Keratinocyte (primary cell): ENCODE results near the gene ADGRD1. TPM values are rescaled to one million over a fixed set of nuclear protein-coding genes. Genes with fewer than 3 reads are reported as not detected.

ENCODE experiments used
- DNase-seq: peaks from one replicate; pipeline ENCODE4 v3.0.0-alpha.2; 2011; ENCODE audit warnings: low read depth, missing footprints, low spot score
- FAIRE-seq: peaks from 2 replicates; lab custom pipeline; 2011; peaks lifted over from hg19 to GRCh38; lab: Jason Lieb, UNC
- H2AFZ ChIP-seq: 2 replicates; pipeline ENCODE4 v1.6.0; 2012; ENCODE audit warnings: low read length, control low read depth, inconsistent platforms; ENCODE audit not compliant: control insufficient read depth
- H3K27ac ChIP-seq: 2 replicates; pipeline ENCODE4 v1.5.1; 2011; ENCODE audit warnings: low read length; ENCODE audit not compliant: control insufficient read depth, insufficient read depth
- H3K27me3 ChIP-seq: 3 replicates; pipeline ENCODE4 v1.6.0; 2011; ENCODE audit warnings: low read length; ENCODE audit not compliant: control insufficient read depth, insufficient read depth; ENCODE audit errors: extremely low read depth
- H3K36me3 ChIP-seq, 2 experiments: 2 replicates in 1 of 2; 3 replicates in 1 of 2; pipeline ENCODE4 v1.5.1; 2011; ENCODE audit warnings: low read length in 2 of 2, mild to moderate bottlenecking in 1 of 2; ENCODE audit not compliant: control insufficient read depth in 2 of 2, insufficient read depth in 2 of 2; ENCODE audit errors: extremely low read depth in 1 of 2
- H3K4me1 ChIP-seq: 3 replicates; pipeline ENCODE4 v1.5.1; 2011; ENCODE audit warnings: low read length; ENCODE audit not compliant: control insufficient read depth, insufficient read depth; ENCODE audit errors: extremely low read depth
- H3K4me2 ChIP-seq: 3 replicates; pipeline ENCODE4 v1.6.0; 2011; ENCODE audit warnings: low read depth, low read length; ENCODE audit not compliant: control insufficient read depth, insufficient read depth; ENCODE audit errors: extremely low read depth
- H3K4me3 ChIP-seq, 3 experiments: fragments of 200-600 bp in 1 of 3; sonication (generic) in 1 of 3; 2 replicates in 2 of 3; 3 replicates in 1 of 3; pipeline ENCODE4 v1.5.1; 2011 to 2016; ENCODE audit warnings: low read length in 3 of 3, mild to moderate bottlenecking in 3 of 3, control low read depth in 2 of 3, inconsistent platforms in 1 of 3, low read depth in 1 of 3, mixed read lengths in 1 of 3, mixed run types in 1 of 3, moderate library complexity in 1 of 3; ENCODE audit not compliant: control insufficient read depth in 2 of 3, insufficient read depth in 2 of 3; ENCODE audit errors: extremely low read depth in 1 of 3
- H3K79me2 ChIP-seq: 2 replicates; pipeline ENCODE4 v1.6.0; 2012; ENCODE audit warnings: low read length; ENCODE audit not compliant: control insufficient read depth, insufficient read depth
- H3K9ac ChIP-seq: 3 replicates; pipeline ENCODE4 v1.6.0; 2011; ENCODE audit warnings: low read length; ENCODE audit not compliant: control insufficient read depth, insufficient read depth; ENCODE audit errors: extremely low read depth
- H3K9me1 ChIP-seq: 3 replicates; pipeline ENCODE4 v1.6.0; 2011; ENCODE audit warnings: low read length; ENCODE audit not compliant: control insufficient read depth, insufficient read depth; ENCODE audit errors: extremely low read depth
- H3K9me3 ChIP-seq: 2 replicates; pipeline ENCODE4 v1.5.1; 2012; ENCODE audit warnings: low read depth, low read length; ENCODE audit not compliant: control insufficient read depth
- H4K20me1 ChIP-seq: 3 replicates; pipeline ENCODE4 v1.6.0; 2011; ENCODE audit warnings: low read length; ENCODE audit not compliant: control insufficient read depth, insufficient read depth; ENCODE audit errors: extremely low read depth
- EZH2 ChIP-seq: IDR thresholded peaks from one replicate; pipeline ENCODE4 v1.6.1; 2012; ENCODE audit warnings: inconsistent platforms, mild to moderate bottlenecking, low read length, moderate library complexity
- dilution Hi-C: fragments of 300-500 bp; cut with MboI; formaldehyde crosslinking; loops from one replicate; pipeline ENCODE4 v1.7.0; 2020; ENCODE audit warnings: low sequenced_read_pairs; ENCODE audit not compliant: extremely low pct_ligation_motif_present
- polyA plus RNA-seq, 5 experiments: library from polyadenylated mRNA; depleted of rRNA in 3 of 5; stranded (reverse) in 3 of 5; stranded (forward) in 1 of 5; unstranded in 1 of 5; fragments of >200 nt; gene quantifications; 1 replicate in 1 of 5; 2 replicates in 3 of 5; 3 replicates in 1 of 5; pipeline versions ENCODE4 v1.2.1 to v1.2.3, GENCODE V29; 2011 to 2012; ENCODE audit warnings: missing spikeins in 2 of 5, low read depth in 1 of 5, low replicate concordance in 1 of 5
- TF ChIP-seq, protein P1 (sequence below), 3 experiments: IDR thresholded peaks in 1 of 3; conservative IDR thresholded peaks in 1 of 3; optimal IDR thresholded peaks in 1 of 3; 2 replicates in 2 of 3; 3 replicates in 1 of 3; pipeline versions ENCODE3 to v1.5.1; 2011; ENCODE audit warnings: low read length in 3 of 3, mild to moderate bottlenecking in 3 of 3, moderate library complexity in 2 of 3, control low read depth in 1 of 3, inconsistent platforms in 1 of 3; ENCODE audit not compliant: insufficient read depth in 2 of 3; ENCODE audit errors: extremely low read depth in 1 of 3

ADGRD1 gene
- polyA plus RNA-seq, 1 donor (not counting 4 experiments of a cell fraction or from before 2014, with no cell fraction given) = not detected

GRCh38 chr12:131060011-131060703, 106.5 kb downstream of the ADGRD1 start:
- no peak overlapping the region for H3K27ac ChIP-seq
- no peak overlapping the region for H3K9ac ChIP-seq
- no peaks in the 10 kb centered on the region for H3K9me1 ChIP-seq
- H3K27me3 ChIP-seq = no peaks in the 10 kb centered on the region
- FAIRE-seq (no peak), DNase-seq (no peak)
- H2AFZ ChIP-seq = no peak overlapping the region
- no peaks in the 10 kb centered on the region for H3K4me1 ChIP-seq
- no peaks in the 10 kb centered on the region for H3K79me2 ChIP-seq
- no peak overlapping the region for H3K4me2 ChIP-seq
- dilution Hi-C loops = no loop called here
- no peak overlapping the region for H3K4me3 ChIP-seq
- no peaks in the 10 kb centered on the region for H4K20me1 ChIP-seq
- H3K9me3 ChIP-seq = no peaks in the 10 kb centered on the region
- no peaks in the 10 kb centered on the region for H3K36me3 ChIP-seq
- TF ChIP-seq, protein P1, sequence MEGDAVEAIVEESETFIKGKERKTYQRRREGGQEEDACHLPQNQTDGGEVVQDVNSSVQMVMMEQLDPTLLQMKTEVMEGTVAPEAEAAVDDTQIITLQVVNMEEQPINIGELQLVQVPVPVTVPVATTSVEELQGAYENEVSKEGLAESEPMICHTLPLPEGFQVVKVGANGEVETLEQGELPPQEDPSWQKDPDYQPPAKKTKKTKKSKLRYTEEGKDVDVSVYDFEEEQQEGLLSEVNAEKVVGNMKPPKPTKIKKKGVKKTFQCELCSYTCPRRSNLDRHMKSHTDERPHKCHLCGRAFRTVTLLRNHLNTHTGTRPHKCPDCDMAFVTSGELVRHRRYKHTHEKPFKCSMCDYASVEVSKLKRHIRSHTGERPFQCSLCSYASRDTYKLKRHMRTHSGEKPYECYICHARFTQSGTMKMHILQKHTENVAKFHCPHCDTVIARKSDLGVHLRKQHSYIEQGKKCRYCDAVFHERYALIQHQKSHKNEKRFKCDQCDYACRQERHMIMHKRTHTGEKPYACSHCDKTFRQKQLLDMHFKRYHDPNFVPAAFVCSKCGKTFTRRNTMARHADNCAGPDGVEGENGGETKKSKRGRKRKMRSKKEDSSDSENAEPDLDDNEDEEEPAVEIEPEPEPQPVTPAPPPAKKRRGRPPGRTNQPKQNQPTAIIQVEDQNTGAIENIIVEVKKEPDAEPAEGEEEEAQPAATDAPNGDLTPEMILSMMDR (optimal IDR thresholded peaks at IDR 0.05 in 1 of 3, IDR thresholded peaks at IDR 0.05 in 1 of 3, conservative IDR thresholded peaks at IDR 0.05 in 1 of 3; ENCODE audit: extremely low read depth in 1 of 3, insufficient read depth in 2 of 3, low read length in 3 of 3) = no peak
- no peak for TF ChIP-seq EZH2

DNA sequence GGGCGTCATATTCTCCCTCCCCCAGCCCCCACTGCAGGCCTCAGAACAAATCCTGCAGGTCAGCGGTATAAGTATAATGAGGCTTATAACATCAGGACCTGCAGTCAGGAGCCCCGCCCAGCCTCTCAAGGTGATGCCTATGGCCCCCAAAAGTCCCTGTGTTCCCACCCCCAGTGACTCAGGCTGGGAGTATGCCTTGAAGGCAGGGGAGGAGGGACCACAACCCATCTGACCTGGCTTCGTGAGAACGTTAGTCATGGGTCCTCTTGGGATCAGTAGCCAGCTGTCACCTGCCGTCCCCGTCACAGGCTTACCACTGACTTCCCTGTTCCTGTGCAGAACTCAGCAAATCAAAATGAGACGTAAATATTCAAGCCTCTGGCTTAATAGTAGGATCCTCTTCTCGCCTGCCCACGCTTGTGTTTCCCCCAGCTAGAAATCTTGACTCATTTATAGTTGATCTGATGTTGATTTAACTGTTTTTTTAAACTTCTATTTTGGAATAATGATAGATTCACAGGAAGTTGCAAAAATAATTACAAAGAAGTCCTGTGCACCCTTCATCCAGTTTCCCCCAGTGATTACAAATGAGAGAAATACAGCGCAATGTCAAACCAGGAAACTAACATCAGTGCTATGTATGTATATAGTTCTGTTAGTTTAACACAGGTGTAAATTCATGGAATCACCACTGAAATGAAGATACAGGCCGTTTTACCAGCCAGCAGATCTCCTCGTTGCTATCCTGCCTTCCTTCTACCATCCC, 107.5 kb downstream of the ADGRD1 start:
- no peak for FAIRE-seq
- no peaks in the 10 kb centered on the region for H3K9me3 ChIP-seq
- dilution Hi-C loops = no loop called here
- H3K4me3 ChIP-seq = no peak overlapping the region
- H3K36me3 ChIP-seq = no peaks in the 10 kb centered on the region
- no peaks in the 10 kb centered on the region for H3K79me2 ChIP-seq
- no peaks in the 10 kb centered on the region for H4K20me1 ChIP-seq
- no peaks in the 10 kb centered on the region for H3K9me1 ChIP-seq
- DNase-seq = no peak
- H3K4me1 ChIP-seq = no peaks in the 10 kb centered on the region
- H2AFZ ChIP-seq = no peak overlapping the region
- H3K4me2 ChIP-seq = no peak overlapping the region
- H3K9ac ChIP-seq = no peak overlapping the region
- H3K27ac ChIP-seq = no peak overlapping the region
- no peaks in the 10 kb centered on the region for H3K27me3 ChIP-seq
- TF ChIP-seq EZH2 = no peak
- TF ChIP-seq, protein P1 (optimal IDR thresholded peaks at IDR 0.05 in 1 of 3, IDR thresholded peaks at IDR 0.05 in 1 of 3, conservative IDR thresholded peaks at IDR 0.05 in 1 of 3; ENCODE audit: extremely low read depth in 1 of 3, insufficient read depth in 2 of 3, low read length in 3 of 3) = no peak
